DMS53 treated with DMSO at 0.1 percent for 48 hours (cell line): Measurements from ENCODE around the gene GUCY1A2.
"Not testable (repeated sequence)": the region's sequence is repeated elsewhere in the genome, so short reads cannot be mapped to it uniquely, and the experiment has no call there.

ENCODE experiments used
- DNase-seq: peaks from one replicate; lab custom pipeline; 2025; ENCODE audit not compliant: unreplicated experiment; lab: John Stamatoyannopoulos, UW

The GUCY1A2 gene

DNA sequence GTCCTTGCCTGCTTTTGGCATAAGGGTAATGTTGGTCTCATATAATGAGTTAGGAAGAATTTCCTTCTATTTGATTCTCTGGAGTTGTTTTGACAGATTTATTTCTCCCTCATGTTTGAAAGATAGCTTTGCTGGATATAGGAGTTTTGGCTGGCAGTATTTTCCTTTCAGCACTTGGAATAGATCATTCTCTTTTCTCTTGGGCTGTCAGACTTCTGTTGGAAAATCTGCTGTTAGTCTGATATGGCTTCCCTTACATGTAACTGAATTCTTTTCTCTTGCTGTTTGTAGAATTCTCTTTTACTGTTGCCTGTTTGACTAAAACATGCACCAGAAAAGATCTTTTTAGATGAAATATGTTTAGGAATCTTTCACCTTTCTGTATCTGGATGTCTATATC is 165.5 kb downstream of the GUCY1A2 start:
- DNase-seq = no peak

GRCh38 chr11:106848526-106848925 is 169.8 kb downstream of the GUCY1A2 start:
- DNase-seq = no peak

GRCh38 chr11:106842134-106842533 is 176.1 kb downstream of the GUCY1A2 start:
- no peak for DNase-seq

DNA sequence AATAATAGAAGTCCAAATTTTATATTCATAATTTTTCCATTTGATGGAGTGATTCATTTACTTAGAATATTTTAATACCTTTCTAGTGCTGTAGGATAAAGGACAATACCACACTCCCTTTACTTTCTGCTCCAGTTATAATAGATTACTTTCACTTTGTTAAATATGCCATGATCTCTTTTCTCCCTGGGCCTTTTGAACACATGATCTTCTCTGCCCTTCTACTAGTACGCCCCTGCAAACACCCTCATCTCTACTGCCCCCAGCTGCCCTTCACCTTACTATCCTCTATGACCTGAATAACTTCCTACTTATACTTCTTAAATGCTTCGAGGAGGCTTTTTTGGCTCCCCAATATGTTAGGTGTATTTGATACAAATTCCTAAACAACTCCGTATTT is 177.3 kb downstream of the GUCY1A2 start:
- no peak for DNase-seq

DNA sequence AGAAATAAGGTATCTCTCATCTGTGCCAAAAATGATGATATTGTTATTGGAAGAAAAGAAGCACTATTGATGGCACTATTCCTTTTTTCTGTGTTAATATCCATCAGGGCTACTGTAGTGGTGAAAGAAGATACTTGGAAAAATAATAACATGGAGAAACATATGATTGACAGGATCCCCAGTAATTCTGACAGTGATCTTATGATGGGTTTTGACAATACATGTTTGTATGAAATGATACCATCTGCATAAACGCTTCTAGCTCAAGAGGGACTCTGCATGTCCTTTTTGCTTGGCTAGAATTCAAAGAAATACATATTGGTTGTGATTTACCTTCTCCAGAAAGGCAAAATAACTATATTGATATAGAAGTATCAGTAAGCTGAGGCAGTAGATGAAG is 178.1 kb downstream of the GUCY1A2 start:
- DNase-seq = no peak

DNA sequence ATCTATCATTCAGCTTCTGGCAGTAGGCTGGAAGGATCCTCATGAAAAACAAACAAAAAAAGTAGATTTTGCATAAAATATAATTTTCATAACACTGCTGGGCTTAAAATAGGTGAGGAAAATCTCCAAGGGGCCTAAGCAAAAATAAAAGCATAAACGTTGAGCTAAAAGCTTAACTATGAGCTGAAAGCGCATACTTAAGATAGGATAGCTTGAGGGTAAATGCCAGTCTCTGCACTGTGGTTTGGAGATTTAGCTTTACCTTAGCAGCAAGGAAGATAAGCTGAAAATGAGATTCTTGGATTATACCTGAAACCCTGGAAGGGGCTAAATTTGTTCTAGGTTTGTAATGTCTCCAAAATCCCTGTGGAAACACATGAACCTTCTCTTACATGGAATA is 183.7 kb downstream of the GUCY1A2 start:
- no peak for DNase-seq

DNA sequence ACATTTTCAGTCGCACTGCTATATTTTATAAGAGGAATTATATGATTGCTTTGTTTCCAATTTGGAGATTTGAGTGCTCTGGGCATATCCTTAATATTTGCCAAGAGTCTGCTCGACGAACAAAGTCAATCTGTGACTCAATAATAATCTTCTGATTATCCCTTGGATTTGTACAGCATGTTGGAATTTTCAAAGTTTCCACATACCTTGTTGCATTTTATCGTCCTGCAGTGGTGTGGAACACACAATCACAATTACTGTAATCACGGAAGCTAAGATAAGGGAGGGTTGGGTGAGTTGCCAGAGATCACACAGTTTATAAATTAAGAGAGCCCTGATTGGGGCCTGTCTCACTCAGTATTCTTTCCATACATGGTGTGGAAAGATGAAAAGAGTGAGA is 189.3 kb downstream of the GUCY1A2 start:
- no peak for DNase-seq

DNA sequence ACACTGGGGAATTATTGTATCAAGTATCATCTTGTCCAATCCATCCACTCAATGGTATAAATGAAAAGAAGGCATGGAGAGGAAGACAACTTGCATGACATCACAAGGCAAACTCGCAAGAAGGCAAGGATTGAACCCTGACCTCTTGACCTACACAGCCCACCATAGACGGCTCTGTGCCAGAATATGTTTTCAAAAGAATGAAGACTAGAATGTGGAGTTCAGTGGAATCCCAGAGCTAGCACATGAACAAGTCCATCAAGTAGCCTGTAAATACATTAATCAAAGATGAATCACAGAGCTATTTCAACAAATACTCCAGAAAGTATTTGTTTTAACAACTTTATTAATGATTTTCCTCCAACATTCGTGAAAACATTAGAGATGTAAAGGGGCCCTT is 189.7 kb downstream of the GUCY1A2 start:
- DNase-seq = no peak

DNA sequence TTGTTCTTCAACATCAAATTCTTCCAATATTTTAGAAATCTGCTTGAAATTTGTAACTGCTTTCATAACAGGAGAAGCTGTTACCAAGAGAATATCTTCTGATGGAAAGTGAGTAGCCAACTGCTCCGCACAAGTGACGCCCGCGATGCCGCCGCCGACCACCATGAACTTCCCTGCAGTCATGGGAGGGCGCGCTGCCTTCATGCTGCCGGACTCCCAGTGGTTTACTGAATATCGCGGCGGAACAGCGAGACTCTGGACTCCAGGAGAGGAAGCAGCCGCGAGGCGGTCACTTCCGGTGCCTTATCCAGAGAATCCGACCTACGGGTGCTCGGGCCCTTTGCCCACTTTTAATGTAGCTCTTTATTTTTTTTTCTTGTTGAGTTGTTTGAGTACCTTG is 190.6 kb downstream of the GUCY1A2 start:
- no peak for DNase-seq

DNA sequence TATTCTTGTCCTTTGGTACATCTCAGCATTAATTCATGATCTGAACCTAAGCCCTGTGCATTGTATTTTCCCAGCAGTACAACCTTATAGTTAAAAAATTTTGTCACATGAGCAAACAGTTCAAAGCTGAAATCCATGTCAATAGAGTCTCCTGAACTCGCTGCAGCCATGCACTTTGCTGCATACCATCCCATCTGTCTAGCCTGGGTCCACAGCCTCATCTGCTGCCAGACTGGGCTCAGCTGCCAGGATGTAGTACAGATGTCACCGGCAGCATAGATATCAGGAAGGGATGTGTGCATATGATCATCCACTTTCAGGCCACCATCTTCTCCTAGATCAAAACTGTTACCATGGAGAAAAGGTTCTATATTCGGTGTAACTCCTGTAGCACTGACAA is 191.7 kb downstream of the GUCY1A2 start:
- not testable (repeated sequence) for DNase-seq

DNA sequence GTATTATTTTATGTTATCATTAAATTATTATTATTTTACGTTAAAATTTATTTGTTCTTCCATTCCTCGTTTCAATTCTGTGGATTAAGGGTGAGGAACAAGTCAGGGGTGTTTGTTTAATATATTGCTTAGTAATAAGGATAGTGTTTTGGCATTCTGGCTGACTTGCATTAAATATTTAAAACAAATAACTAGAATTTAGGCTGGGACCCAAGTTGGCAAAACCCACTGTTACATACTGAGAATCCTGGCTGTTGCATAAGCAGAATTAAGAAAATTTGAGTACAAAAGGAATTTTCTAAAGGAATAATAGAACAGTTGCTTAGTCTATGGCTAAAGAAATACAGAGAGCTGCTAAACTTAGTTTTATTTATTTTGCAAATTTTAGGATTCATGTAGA is 196.4 kb downstream of the GUCY1A2 start:
- DNase-seq = no peak

DNA sequence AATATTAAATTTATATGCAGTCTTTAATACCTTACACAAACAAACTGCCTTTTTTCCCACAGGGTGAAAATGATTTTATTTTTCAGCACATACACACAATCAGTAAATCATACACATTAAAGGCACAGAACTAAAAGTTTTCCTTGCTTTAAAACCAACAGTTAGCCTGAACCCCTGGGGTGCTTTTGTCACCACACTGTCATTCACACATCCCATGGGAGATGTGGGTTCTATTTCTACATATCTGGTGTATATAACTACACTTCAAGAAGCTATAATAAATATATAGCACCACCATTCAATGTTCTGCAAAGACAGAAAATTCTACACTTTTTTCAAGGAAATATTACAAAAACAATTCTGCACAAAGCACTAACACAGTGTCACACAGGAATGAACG is 197.0 kb downstream of the GUCY1A2 start:
- DNase-seq = no peak

DNA sequence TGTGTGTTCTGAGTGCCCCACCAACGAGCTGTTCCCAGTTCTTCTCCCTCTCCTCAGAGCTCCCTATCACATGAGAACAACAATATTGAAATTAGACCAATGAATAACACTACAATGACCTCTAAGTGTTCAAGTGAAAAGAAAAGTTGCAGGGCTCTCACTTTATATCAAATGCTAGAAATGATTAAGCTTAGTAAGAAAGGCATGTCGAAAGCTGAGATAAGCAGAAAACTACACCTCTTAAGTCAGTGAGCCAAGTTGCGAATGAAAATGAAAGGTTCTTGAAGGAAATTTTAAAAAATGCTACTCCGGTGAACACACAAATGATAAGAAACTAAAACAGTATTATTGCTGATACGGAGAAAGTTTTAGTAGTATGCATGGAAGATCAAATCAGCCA is 199.8 kb downstream of the GUCY1A2 start:
- DNase-seq = no peak

- DNase-seq = no peak
These were observed 203.1 kb downstream of the GUCY1A2 start for GRCh38 chr11:106815209-106815608.

GRCh38 chr11:106813806-106814205 is 204.5 kb downstream of the GUCY1A2 start:
- no peak for DNase-seq

- DNase-seq = no peak
These were observed 224.2 kb downstream of the GUCY1A2 start for GRCh38 chr11:106794058-106794457.

DNA sequence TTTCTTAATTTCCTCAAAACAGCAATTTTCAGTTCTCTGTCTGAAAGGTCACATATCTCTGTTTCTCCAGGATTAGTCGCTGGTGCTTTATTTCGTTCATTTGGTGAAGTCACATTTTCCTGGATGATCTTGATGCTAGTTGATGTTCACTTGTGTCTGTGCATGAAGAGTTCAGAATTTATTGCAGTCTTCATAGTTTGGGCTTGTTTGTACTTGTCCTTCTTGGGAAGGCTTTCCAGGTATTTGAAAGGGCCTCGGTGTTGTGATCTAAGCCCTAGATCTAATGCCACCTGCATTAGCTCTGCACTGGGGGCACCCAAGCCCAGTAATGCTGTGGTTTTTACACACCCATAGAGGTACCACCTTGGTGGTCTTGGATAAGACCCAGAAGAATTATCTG is 228.9 kb downstream of the GUCY1A2 start:
- no peak for DNase-seq

- no peak for DNase-seq
These were observed 230.8 kb downstream of the GUCY1A2 start for GRCh38 chr11:106787454-106787853.

- DNase-seq = no peak
These were observed 232.2 kb downstream of the GUCY1A2 start for GRCh38 chr11:106785913-106786650.

DNA sequence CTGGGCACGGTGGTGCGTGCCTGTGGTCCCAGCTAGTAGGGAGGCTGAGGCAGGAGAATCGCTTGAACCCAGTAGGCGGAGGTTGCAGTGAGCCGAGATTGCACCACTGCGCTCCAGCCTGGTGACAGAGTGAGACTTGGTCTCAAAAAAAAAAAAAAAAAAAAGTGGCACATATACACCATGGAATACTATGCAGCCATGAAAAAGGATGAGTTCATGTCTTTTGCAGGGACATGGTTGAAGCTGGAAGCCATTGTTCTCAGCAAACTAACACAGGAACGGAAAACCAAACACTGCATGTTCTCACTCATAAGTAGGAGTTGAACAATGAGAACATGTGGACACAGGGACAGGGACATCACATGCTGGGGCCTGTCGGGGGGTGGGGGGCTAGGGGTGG is 241.0 kb downstream of the GUCY1A2 start:
- not testable (repeated sequence) for DNase-seq

GRCh38 chr11:106770489-106771085 is 247.7 kb downstream of the GUCY1A2 start:
- no peak for DNase-seq

GRCh38 chr11:106765469-106766258 is 252.6 kb downstream of the GUCY1A2 start:
- DNase-seq = no peak
